ENCODE data around the gene SLC22A23.

GRCh38 chr6:3350252-3350796 lies 106.5 kb downstream of the SLC22A23 start:
- TF ChIP-seq CTCF (conservative IDR thresholded peaks at IDR 0.05 in 1 of 2, IDR thresholded peaks at IDR 0.05 in 1 of 2; ENCODE audit: extremely low read depth in 1 of 2, insufficient read depth in 1 of 2, low read depth in 1 of 2, low read length in 2 of 2) (no peak), EZH2 (IDR thresholded peaks at IDR 0.05; ENCODE audit: borderline replicate concordance, low read length) (no peak)

All from mammary epithelial cell (primary cell).